Kidney glomerular epithelial cell (primary cell): ENCODE results near the gene DPYD.

Experiments used
- DNase-seq: peaks from one replicate; lab custom pipeline; 2025; lab: John Stamatoyannopoulos, UW

DPYD gene

GRCh38 chr1:97143236-97143882, 777.5 kb downstream of the DPYD start:
- DNase-seq: peak; percentile 26

DNA sequence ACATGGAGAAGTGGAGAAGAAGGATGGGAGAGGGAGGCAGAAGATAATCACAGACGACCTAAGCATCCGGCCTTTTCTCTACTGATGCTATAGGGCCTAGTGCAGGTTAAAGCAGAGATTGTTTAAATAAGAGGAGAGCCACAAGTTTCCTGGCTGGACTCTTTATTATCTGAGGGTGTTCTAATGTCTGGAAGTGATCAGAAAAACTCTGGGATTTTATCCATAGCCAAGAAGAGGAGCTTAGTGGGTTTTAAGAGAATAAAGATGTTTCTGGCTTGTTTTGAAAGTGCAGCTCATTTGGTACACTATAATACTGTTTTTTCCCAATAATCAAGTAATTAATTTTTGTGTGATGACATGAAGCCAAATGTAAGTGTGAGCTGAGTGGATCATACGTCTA, 780.2 kb downstream of the DPYD start:
- DNase-seq: no peak

DNA sequence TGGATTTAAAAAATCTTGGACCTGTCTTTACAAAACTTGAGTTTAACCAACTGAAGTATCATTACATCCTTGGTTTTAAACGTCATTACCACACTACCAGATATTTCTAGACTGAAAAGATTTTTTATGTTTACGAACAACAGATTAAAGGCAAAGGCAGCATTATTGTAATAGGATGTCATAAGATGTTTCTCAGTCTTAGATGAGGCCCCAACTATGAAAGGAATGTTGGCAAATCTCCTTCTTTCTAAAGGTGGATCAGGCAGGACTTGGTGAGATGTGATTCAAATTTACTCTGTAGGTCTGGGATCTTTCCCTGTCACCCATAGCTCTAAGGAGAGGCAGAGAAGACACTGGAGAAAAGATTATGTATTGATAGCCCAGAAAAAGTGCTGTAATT, 781.3 kb downstream of the DPYD start:
- DNase-seq: peak; percentile 9

GRCh38 chr1:97138515-97139032, 782.3 kb downstream of the DPYD start:
- no peak for DNase-seq

GRCh38 chr1:97137862-97138514, 782.8 kb downstream of the DPYD start:
- peak; percentile 80 for DNase-seq

- no peak for DNase-seq
These were observed 783.8 kb downstream of the DPYD start for GRCh38 chr1:97136996-97137395.

GRCh38 chr1:97135972-97136371, 784.9 kb downstream of the DPYD start:
- DNase-seq: no peak

DNA sequence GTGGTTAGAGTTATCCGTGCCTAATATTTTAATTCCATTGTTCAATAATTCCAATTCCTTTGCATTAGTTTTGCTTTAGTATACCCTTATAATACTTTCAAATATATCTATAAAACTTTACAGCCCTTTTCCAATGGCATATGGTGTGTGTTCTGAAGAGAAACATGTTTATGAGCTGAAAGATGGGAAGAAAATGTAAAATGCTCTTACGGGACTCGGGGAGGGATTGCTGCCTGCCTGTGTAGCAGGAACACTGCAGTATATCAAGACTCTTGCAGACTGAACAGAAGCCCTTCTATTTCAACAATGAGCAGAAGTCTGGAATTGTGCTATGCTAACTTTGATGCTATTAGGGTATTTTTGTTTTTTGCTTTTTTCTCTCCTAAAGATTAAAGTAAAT, 792.4 kb downstream of the DPYD start:
- DNase-seq: no peak

- no peak for DNase-seq
These were observed 797.0 kb downstream of the DPYD start for GRCh38 chr1:97123717-97124431.

GRCh38 chr1:97120806-97121205, 800.0 kb downstream of the DPYD start:
- DNase-seq: no peak

GRCh38 chr1:97119260-97120158, 801.3 kb downstream of the DPYD start:
- no peak for DNase-seq

- no peak for DNase-seq
These were observed 806.0 kb downstream of the DPYD start for GRCh38 chr1:97114842-97115241.

DNA sequence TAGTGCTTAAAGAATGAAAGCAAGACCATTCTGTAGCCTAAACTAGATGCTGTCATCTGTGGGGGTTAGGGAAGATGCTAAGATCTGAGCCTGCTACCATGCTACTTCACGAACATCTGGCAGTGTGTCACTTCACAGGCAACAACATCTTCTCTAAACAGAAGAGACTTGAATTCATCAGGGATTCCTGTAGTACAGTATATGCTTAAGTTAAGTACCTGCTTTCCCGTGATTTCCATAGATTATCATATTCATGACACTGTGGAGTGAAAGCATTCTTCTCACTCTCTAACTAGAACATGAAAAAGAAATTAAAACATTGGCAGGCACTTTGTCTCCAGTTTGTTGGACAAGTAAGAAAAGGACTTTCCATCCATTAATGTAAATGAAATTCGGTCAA, 808.4 kb downstream of the DPYD start:
- DNase-seq: no peak

GRCh38 chr1:97108179-97108578, 812.7 kb downstream of the DPYD start:
- DNase-seq: peak; percentile 13

GRCh38 chr1:97105531-97105930, 815.3 kb downstream of the DPYD start:
- DNase-seq: no peak

DNA sequence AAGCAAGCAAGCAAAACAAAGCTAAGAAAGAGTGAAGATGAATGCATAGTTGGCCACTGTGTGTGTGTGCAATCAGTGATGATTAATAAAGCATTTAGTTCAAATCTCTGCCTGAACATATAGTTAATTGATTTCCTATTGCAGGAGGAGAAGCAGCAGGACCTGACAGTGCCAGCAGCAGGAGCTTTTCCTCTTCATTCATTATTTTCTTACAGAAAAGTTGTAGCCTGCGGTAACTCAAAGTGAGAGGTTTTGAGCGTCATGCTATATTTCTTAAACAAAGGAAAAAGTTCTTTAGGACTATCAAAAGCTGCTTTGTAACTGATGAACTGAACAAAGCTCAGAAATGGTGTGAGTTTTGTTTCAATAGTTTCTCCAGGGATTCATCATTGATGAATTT, 819.3 kb downstream of the DPYD start:
- no peak for DNase-seq

- no peak for DNase-seq
These were observed 823.4 kb downstream of the DPYD start for GRCh38 chr1:97097404-97097925.

DNA sequence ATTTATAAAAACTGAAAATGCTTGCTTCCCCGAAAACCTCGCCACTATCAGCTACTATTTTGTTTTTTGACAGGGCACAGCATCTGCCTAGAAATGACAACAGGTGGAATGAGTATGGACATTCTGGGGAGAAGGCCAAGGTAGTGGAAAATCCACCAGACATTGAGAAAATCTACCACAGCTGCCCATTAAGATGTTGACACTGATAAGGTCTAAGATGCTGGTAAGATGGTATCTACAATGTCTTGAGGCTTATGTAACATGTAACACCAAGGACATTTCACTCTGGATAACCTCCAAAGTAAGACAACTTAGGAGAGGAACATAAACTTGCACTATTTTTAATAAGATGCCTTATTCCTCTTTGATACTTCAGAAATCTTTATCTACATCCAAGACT, 825.1 kb downstream of the DPYD start:
- no peak for DNase-seq

DNA sequence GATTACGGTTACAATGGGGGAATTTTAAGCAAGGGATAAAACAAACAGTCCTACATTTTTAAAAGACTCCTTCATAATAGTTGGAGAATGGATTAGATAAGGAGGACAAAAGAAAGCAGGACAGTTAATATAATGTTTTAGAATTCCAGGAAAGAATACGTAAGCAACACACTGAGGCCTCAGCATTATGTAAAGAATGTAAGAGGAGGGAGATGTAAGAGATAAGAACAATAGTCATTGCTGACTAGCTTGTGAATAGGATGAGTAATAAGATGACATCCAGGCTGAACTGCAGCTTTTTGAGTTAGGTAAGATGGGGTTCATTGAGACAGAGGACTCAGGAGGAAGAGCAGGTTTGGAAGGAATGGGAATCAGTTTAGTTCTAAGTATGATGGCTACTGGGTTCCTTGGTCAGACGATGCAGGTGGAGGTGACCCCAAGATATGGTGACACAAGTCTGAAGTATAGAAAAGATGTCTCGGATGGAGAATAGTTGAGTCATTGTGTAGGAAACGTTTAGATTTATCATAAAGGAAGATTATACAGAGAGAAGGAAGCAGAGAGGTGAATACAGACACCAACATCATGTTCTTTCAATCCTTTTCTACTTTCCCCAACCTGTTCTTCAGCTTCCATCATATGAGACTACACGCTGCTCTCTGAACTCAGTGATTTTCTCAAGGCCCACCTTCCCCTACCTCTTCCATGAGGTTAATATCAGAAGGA, 826.4 kb downstream of the DPYD start:
- peak; percentile 62 for DNase-seq

DNA sequence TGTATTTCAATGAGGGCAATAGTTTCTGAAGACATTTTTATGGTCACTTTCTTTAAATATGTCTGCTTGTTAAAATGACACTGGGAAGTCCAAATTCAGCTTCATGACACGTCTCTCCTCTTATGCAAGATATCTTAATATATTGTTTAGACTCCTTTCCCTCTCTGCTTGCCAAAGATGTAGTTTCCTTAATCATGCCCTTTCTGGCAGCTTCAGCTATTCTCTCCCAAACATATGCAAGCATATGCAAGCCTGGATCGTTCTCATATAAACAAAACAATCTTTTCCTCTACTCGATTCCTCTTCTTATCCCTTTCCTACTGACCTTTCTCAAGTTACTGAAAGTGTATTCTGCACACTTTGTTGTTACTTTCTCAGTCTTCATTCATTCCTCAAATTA, 827.1 kb downstream of the DPYD start:
- DNase-seq: no peak

DNA sequence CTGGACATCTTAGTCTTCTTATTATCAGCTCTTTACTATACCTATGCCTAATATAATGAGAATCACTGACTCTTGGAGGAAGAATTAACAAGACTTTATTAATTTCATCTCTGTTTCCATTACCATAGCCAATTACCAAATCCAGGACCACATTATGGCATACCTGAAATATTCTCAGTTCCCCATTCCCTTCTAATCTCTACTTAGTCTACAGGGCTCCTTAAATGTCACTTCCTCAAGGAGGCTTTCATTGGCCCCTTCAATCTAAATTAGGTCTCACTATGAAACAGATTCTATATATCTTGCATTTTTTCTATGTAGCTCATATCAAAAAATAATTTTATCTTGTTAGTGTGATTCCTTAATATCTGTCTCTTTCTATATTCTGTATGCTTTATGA, 828.0 kb downstream of the DPYD start:
- DNase-seq: no peak
